Stimulated activated CD8-positive, alpha-beta memory T cell treated with anti-CD3 and anti-CD28 coated beads, Interleukin-12 subunit alpha, Interleukin-12 subunit beta, amount 100 ng/mL, for 24 hours (primary cell): Measurements from ENCODE around the gene DPYSL3.

ENCODE experiments used
- DNase-seq: peaks from one replicate; pipeline ENCODE4 v3.0.0-alpha.2; 2020; ENCODE audit errors: extremely low read depth

DPYSL3 gene

GRCh38 chr5:147472664-147473475 lies 37.0 kb downstream of the DPYSL3 start:
- DNase-seq = no peak

GRCh38 chr5:147467973-147468508 lies 41.8 kb downstream of the DPYSL3 start:
- DNase-seq = no peak

GRCh38 chr5:147466360-147466980 lies 43.4 kb downstream of the DPYSL3 start:
- no peak for DNase-seq

GRCh38 chr5:147465747-147466146 lies 44.1 kb downstream of the DPYSL3 start:
- DNase-seq = no peak

- no peak for DNase-seq
Measured at GRCh38 chr5:147464211-147464610, 45.7 kb downstream of the DPYSL3 start.

- no peak for DNase-seq
Measured at GRCh38 chr5:147461915-147462314, 48.0 kb downstream of the DPYSL3 start.

GRCh38 chr5:147460380-147460779 lies 49.5 kb downstream of the DPYSL3 start:
- no peak for DNase-seq

- no peak for DNase-seq
Measured at GRCh38 chr5:147458581-147458980, 51.3 kb downstream of the DPYSL3 start.

- DNase-seq = no peak
Measured at GRCh38 chr5:147455822-147456450, 53.9 kb downstream of the DPYSL3 start.

GRCh38 chr5:147454996-147455677 lies 54.7 kb downstream of the DPYSL3 start:
- DNase-seq = no peak

- DNase-seq = peak; percentile 51
Measured at GRCh38 chr5:147453875-147454814, 55.7 kb downstream of the DPYSL3 start.

- no peak for DNase-seq
Measured at GRCh38 chr5:147452165-147452811, 57.6 kb downstream of the DPYSL3 start.

- DNase-seq = no peak
Measured at GRCh38 chr5:147451193-147451592, 58.7 kb downstream of the DPYSL3 start.

GRCh38 chr5:147450606-147451005 lies 59.3 kb downstream of the DPYSL3 start:
- no peak for DNase-seq

GRCh38 chr5:147448766-147449165 lies 61.1 kb downstream of the DPYSL3 start:
- no peak for DNase-seq

GRCh38 chr5:147446523-147446922 lies 63.3 kb downstream of the DPYSL3 start:
- no peak for DNase-seq

GRCh38 chr5:147445917-147446316 lies 64.0 kb downstream of the DPYSL3 start:
- no peak for DNase-seq

- DNase-seq = no peak
Measured at GRCh38 chr5:147445090-147445489, 64.8 kb downstream of the DPYSL3 start.

GRCh38 chr5:147442224-147442623 lies 67.6 kb downstream of the DPYSL3 start:
- no peak for DNase-seq

GRCh38 chr5:147441191-147441695 lies 68.6 kb downstream of the DPYSL3 start:
- DNase-seq = no peak
